Sigmoid colon (tissue), 7 donors: Measurements from ENCODE around the gene AKAP7. TPM values are rescaled to one million over a fixed set of nuclear protein-coding genes. Genes with fewer than 3 reads are reported as not detected.

Experiments
- DNase-seq: peaks from one replicate; pipeline ENCODE4 v3.0.0-alpha.2; 2019
- H3K27ac ChIP-seq, 4 donors: fragments of 200-600 bp; sonication (generic); one replicate each; pipeline ENCODE4 v1.5.1; 2016 to 2019; ENCODE audit warnings: mild to moderate bottlenecking in 1 of 4
- H3K27me3 ChIP-seq, 3 donors: fragments of 200-600 bp; sonication (generic); one replicate each; pipeline ENCODE4 v1.5.1; 2019; ENCODE audit warnings: mild to moderate bottlenecking in 1 of 3
- H3K36me3 ChIP-seq, 4 donors: fragments of 200-600 bp; sonication (generic); one replicate each; pipeline ENCODE4 v1.5.1; 2016 to 2019
- H3K4me1 ChIP-seq, 4 donors: fragments of 200-600 bp; sonication (generic); one replicate each; pipeline ENCODE4 v1.5.1; 2017 to 2019
- H3K4me3 ChIP-seq, 4 donors: fragments of 200-600 bp; sonication (generic); one replicate each; pipeline ENCODE4 v1.5.1; 2017 to 2019; ENCODE audit warnings: mild to moderate bottlenecking in 2 of 4, moderate library complexity in 1 of 4
- H3K9me3 ChIP-seq, 4 donors: fragments of 200-600 bp in 3 of 4; sonication (generic) in 3 of 4; one replicate each; pipeline versions ENCODE4 v1.5.1 to v1.6.1; 2013 to 2019
- CTCF ChIP-seq, 4 experiments: fragments of 450-650 bp in 3 of 4; fragments of 200-600 bp in 1 of 4; IDR thresholded peaks; one replicate each; pipeline ENCODE4 v1.5.1; 2016 to 2019; ENCODE audit warnings: antibody characterized with exemption in 4 of 4, mild to moderate bottlenecking in 3 of 4, moderate library complexity in 2 of 4
- EP300 ChIP-seq, 4 donors: sonication (generic); formaldehyde crosslinking; IDR thresholded peaks; one replicate each; pipeline ENCODE4 v1.6.1; 2017; ENCODE audit warnings: antibody characterized with exemption in 4 of 4
- POLR2A ChIP-seq, 2 donors: fragments of 450-650 bp; IDR thresholded peaks; one replicate each; pipeline ENCODE4 v1.6.1; 2016; ENCODE audit warnings: antibody characterized with exemption in 2 of 2, mild to moderate bottlenecking in 2 of 2, moderate library complexity in 2 of 2
- POLR2AphosphoS5 ChIP-seq, 4 donors: sonication (generic); formaldehyde crosslinking; IDR thresholded peaks; one replicate each; pipeline ENCODE4 v1.6.1; 2017; ENCODE audit warnings: antibody characterized with exemption in 4 of 4
- WGBS, 2 donors: extraction: QIAGEN DNeasy Blood & Tissue Kit; methylation state at CpG; one replicate each; pipeline ENCODE4 v1.1.7; 2013; 5-methylcytosine and 5-hydroxymethylcytosine counted together
- intact Hi-C: fragments of 100-400 bp; cut with DNase I; formaldehyde crosslinking; loops from one replicate; pipeline ENCODE4 v1.15.1; 2023
- polyA plus RNA-seq, 3 donors: library from polyadenylated mRNA; stranded (reverse); fragments of 200-250 nt; gene quantifications; one replicate each; pipeline ENCODE4 v1.2.3, GENCODE V29; 2013
- total RNA-seq, 4 donors: library from RNA; depleted of rRNA; stranded (reverse); fragments of >200 nt; gene quantifications; one replicate each; pipeline ENCODE4 v1.1.0, GENCODE V29; 2016
- donor health status: healthy with polysubstance abuse.
- donor health status: Bipolar disorder and iron deficiency.
- donor health status: healthy.

Gene AKAP7
- total and polyA plus RNA-seq, 7 donors, result 7.9 to 23.8 (median 18.7) TPM

- H3K4me1 ChIP-seq, result peaks cover 0 to 3% (median 0%) of the 10 kb centered on the region in 4 donors
- TF ChIP-seq EP300 (IDR thresholded peaks at IDR 0.05) (no peak), POLR2A (IDR thresholded peaks at IDR 0.05) (no peak), CTCF (IDR thresholded peaks at IDR 0.05) (no peak), POLR2AphosphoS5 (IDR thresholded peaks at IDR 0.05) (no peak)
- no peak overlapping the region for H3K4me3 ChIP-seq
- WGBS, 2 donors, result 94% methylated on average over 4 of the region's 4 CpGs
- no peaks in the 10 kb centered on the region for H3K27me3 ChIP-seq
- H3K36me3 ChIP-seq, result no peaks in the 10 kb centered on the region
- no peaks in the 10 kb centered on the region for H3K9me3 ChIP-seq
- intact Hi-C loops, result no loop called here
- H3K27ac ChIP-seq, result no peak overlapping the region
- no peak for DNase-seq
Measured at GRCh38 chr6:131244942-131245341, 109.7 kb downstream of the AKAP7 start.

- no peaks in the 10 kb centered on the region for H3K9me3 ChIP-seq
- H3K36me3 ChIP-seq, result no peaks in the 10 kb centered on the region
- no peak for TF ChIP-seq POLR2AphosphoS5 (IDR thresholded peaks at IDR 0.05)
- peak in 1 of 2 donors; percentile 15 for TF ChIP-seq POLR2A (IDR thresholded peaks at IDR 0.05)
- intact Hi-C loops, result no loop called here
- WGBS, 2 donors, result 6 to 7% methylated on average over 9 of the region's 9 CpGs
- H3K4me3 ChIP-seq, result peak overlapping the region in 3 of 4 donors; percentile 32 to 38 (median 36)
- peaks cover 0 to 27% (median 12%) of the 10 kb centered on the region in 4 donors for H3K4me1 ChIP-seq
- peak; percentile 65 for DNase-seq
- peak overlapping the region in 2 of 4 donors; percentile 50 to 54 for H3K27ac ChIP-seq
- no peaks in the 10 kb centered on the region for H3K27me3 ChIP-seq
Measured at GRCh38 chr6:131250122-131250521, 114.9 kb downstream of the AKAP7 start.

GRCh38 chr6:131250936-131251335 is 115.7 kb downstream of the AKAP7 start:
- H3K27me3 ChIP-seq, result no peaks in the 10 kb centered on the region
- DNase-seq, result no peak
- no peaks in the 10 kb centered on the region for H3K36me3 ChIP-seq
- peak overlapping the region in 1 of 4 donors; percentile 38 for H3K4me3 ChIP-seq
- H3K4me1 ChIP-seq, result peaks cover 0 to 27% (median 12%) of the 10 kb centered on the region in 4 donors
- H3K27ac ChIP-seq, result peak overlapping the region in 1 of 4 donors; percentile 50
- intact Hi-C loops, result no loop called here
- TF ChIP-seq POLR2A (IDR thresholded peaks at IDR 0.05) (no peak), POLR2AphosphoS5 (IDR thresholded peaks at IDR 0.05) (no peak), EP300 (IDR thresholded peaks at IDR 0.05) (no peak), CTCF (IDR thresholded peaks at IDR 0.05) (no peak)
- H3K9me3 ChIP-seq, result no peaks in the 10 kb centered on the region
- WGBS, 2 donors, result 23 to 64% methylated on average over 3 of the region's 3 CpGs

GRCh38 chr6:131251590-131252199 is 116.4 kb downstream of the AKAP7 start:
- no peaks in the 10 kb centered on the region for H3K36me3 ChIP-seq
- no peaks in the 10 kb centered on the region for H3K27me3 ChIP-seq
- no peak for DNase-seq
- intact Hi-C loops, result no loop called here
- H3K9me3 ChIP-seq, result no peaks in the 10 kb centered on the region
- peaks cover 0 to 27% (median 12%) of the 10 kb centered on the region in 4 donors for H3K4me1 ChIP-seq
- H3K4me3 ChIP-seq, result no peak overlapping the region
- TF ChIP-seq CTCF (IDR thresholded peaks at IDR 0.05) (no peak), EP300 (IDR thresholded peaks at IDR 0.05) (no peak), POLR2A (IDR thresholded peaks at IDR 0.05) (no peak), POLR2AphosphoS5 (IDR thresholded peaks at IDR 0.05) (no peak)
- 20 to 47% methylated on average over 3 of the region's 3 CpGs for WGBS, 2 donors
- no peak overlapping the region for H3K27ac ChIP-seq

GRCh38 chr6:131255434-131255833 is 120.2 kb downstream of the AKAP7 start:
- intact Hi-C loops, result no loop called here
- Histone ChIP-seq H3K27ac (no peak overlapping the region), H3K4me1 (peaks cover 0 to 25% (median 9%) of the 10 kb centered on the region in 4 donors), H3K36me3 (no peaks in the 10 kb centered on the region), H3K27me3 (no peaks in the 10 kb centered on the region), H3K4me3 (no peak overlapping the region), H3K9me3 (no peaks in the 10 kb centered on the region)
- TF ChIP-seq POLR2A (IDR thresholded peaks at IDR 0.05), result no peak
- TF ChIP-seq EP300 (IDR thresholded peaks at IDR 0.05), result no peak
- TF ChIP-seq POLR2AphosphoS5 (IDR thresholded peaks at IDR 0.05), result no peak
- no peak for TF ChIP-seq CTCF (IDR thresholded peaks at IDR 0.05)
- no peak for DNase-seq
